OCI-LY1 (cell line): ENCODE results near the gene ADAMTSL1.

Source experiments
- CTCF ChIP-seq: fragments of 200-600 bp; sonication (generic), shearing (Covaris generic); IDR thresholded peaks from 2 replicates; pipeline ENCODE4 v1.5.1; 2017; ENCODE audit warnings: mild to moderate bottlenecking, antibody characterized with exemption, low read length, moderate library complexity, mixed read lengths
- EZH2 ChIP-seq: fragments of 200-600 bp; sonication (generic), shearing (Covaris generic); IDR thresholded peaks from 2 replicates; pipeline ENCODE4 v1.8.0; 2017; ENCODE audit warnings: borderline replicate concordance, mixed run types, mild to moderate bottlenecking, antibody characterized with exemption, low read length, moderate library complexity, mixed read lengths

- no peak for TF ChIP-seq CTCF
- no peak for TF ChIP-seq EZH2
Measured at GRCh38 chr9:18580151-18580550, 106.2 kb downstream of the ADAMTSL1 start.
